Stomach smooth muscle (tissue), 2 donors: ENCODE measurements around the gene ACKR3.
A peak's percentile ranks its signal among the peaks of the same experiment; 100 is the strongest.

Source experiments
- H3K27ac ChIP-seq: one replicate; pipeline ENCODE4 v1.7.0; 2013; ENCODE audit warnings: mild to moderate bottlenecking, low read length, inconsistent platforms
- H3K27me3 ChIP-seq, 2 donors: one replicate each; pipeline ENCODE4 v1.7.0; 2013; ENCODE audit warnings: low read length in 2 of 2; ENCODE audit not compliant: insufficient read depth in 2 of 2, control insufficient read depth in 1 of 2
- H3K36me3 ChIP-seq, 2 donors: one replicate each; pipeline ENCODE4 v1.7.0; 2013; ENCODE audit warnings: low read length in 2 of 2; ENCODE audit not compliant: control insufficient read depth in 2 of 2, insufficient read depth in 2 of 2
- H3K4me1 ChIP-seq: one replicate; pipeline ENCODE4 v1.7.0; 2013; ENCODE audit warnings: low read length; ENCODE audit not compliant: control insufficient read depth, insufficient read depth
- H3K4me3 ChIP-seq, 2 donors: one replicate each; pipeline ENCODE4 v1.7.0; 2013; ENCODE audit warnings: low read length in 2 of 2
- H3K9ac ChIP-seq, 2 donors: one replicate each; pipeline ENCODE4 v1.7.0; 2013; ENCODE audit warnings: low read length in 2 of 2, mild to moderate bottlenecking in 1 of 2
- H3K9me3 ChIP-seq, 2 donors: one replicate each; pipeline ENCODE4 v1.7.0; 2013; ENCODE audit warnings: low read length in 2 of 2; ENCODE audit not compliant: control insufficient read depth in 2 of 2
- donor health status: healthy.
- donor health status: Pancreatic carcinoma.

ACKR3 gene

GRCh38 chr2:236558036-236558435, 11.6 kb upstream of the ACKR3 start:
- H3K27ac ChIP-seq: no peak overlapping the region
- no peaks in the 10 kb centered on the region for H3K36me3 ChIP-seq
- H3K27me3 ChIP-seq: peaks cover 0 to 3% of the 10 kb centered on the region in 2 donors
- peaks cover 0 to 8% of the 10 kb centered on the region in 2 donors for H3K9me3 ChIP-seq
- H3K4me3 ChIP-seq: no peak overlapping the region
- H3K4me1 ChIP-seq: no peaks in the 10 kb centered on the region
- H3K9ac ChIP-seq: no peak overlapping the region

GRCh38 chr2:236558993-236559978, 10.3 kb upstream of the ACKR3 start:
- no peaks in the 10 kb centered on the region for H3K36me3 ChIP-seq
- peaks cover 0 to 6% of the 10 kb centered on the region in 2 donors for H3K27me3 ChIP-seq
- no peak overlapping the region for H3K4me3 ChIP-seq
- peaks cover 0 to 7% of the 10 kb centered on the region in 2 donors for H3K9me3 ChIP-seq
- no peak overlapping the region for H3K9ac ChIP-seq
- H3K4me1 ChIP-seq: no peaks in the 10 kb centered on the region
- H3K27ac ChIP-seq: no peak overlapping the region

- H3K4me3 ChIP-seq: no peak overlapping the region
- H3K27ac ChIP-seq: no peak overlapping the region
- H3K27me3 ChIP-seq: peaks cover 3 to 5% of the 10 kb centered on the region in 2 donors
- H3K4me1 ChIP-seq: no peaks in the 10 kb centered on the region
- no peaks in the 10 kb centered on the region for H3K36me3 ChIP-seq
- peaks cover 0 to 4% of the 10 kb centered on the region in 2 donors for H3K9me3 ChIP-seq
- H3K9ac ChIP-seq: no peak overlapping the region
Observed at GRCh38 chr2:236561874-236562273, 7.8 kb upstream of the ACKR3 start.

GRCh38 chr2:236562434-236562833, 7.2 kb upstream of the ACKR3 start:
- H3K27ac ChIP-seq: no peak overlapping the region
- no peak overlapping the region for H3K9ac ChIP-seq
- peaks cover 3 to 5% of the 10 kb centered on the region in 2 donors for H3K27me3 ChIP-seq
- H3K9me3 ChIP-seq: peaks cover 0 to 4% of the 10 kb centered on the region in 2 donors
- no peaks in the 10 kb centered on the region for H3K36me3 ChIP-seq
- peaks cover 5% of the 10 kb centered on the region for H3K4me1 ChIP-seq
- H3K4me3 ChIP-seq: no peak overlapping the region

- Histone ChIP-seq H3K27me3 (peaks cover 5 to 9% of the 10 kb centered on the region in 2 donors), H3K4me1 (peaks cover 9% of the 10 kb centered on the region), H3K4me3 (no peak overlapping the region), H3K36me3 (no peaks in the 10 kb centered on the region), H3K9me3 (peaks cover 0 to 4% of the 10 kb centered on the region in 2 donors), H3K27ac (no peak overlapping the region), H3K9ac (no peak overlapping the region)
Observed at GRCh38 chr2:236563953-236564352, 5.7 kb upstream of the ACKR3 start.

- Histone ChIP-seq H3K4me3 (no peak overlapping the region), H3K36me3 (no peaks in the 10 kb centered on the region), H3K9ac (no peak overlapping the region), H3K4me1 (peaks cover 12% of the 10 kb centered on the region), H3K27ac (no peak overlapping the region), H3K27me3 (peaks cover 5 to 9% of the 10 kb centered on the region in 2 donors), H3K9me3 (peaks cover 0 to 4% of the 10 kb centered on the region in 2 donors)
Observed at GRCh38 chr2:236565212-236565611, 4.4 kb upstream of the ACKR3 start.

GRCh38 chr2:236565879-236566402, 3.7 kb upstream of the ACKR3 start:
- Histone ChIP-seq H3K9ac (no peak overlapping the region), H3K4me1 (peaks cover 12% of the 10 kb centered on the region), H3K27me3 (peaks cover 5 to 9% of the 10 kb centered on the region in 2 donors), H3K4me3 (no peak overlapping the region), H3K9me3 (peaks cover 0 to 4% of the 10 kb centered on the region in 2 donors), H3K27ac (no peak overlapping the region), H3K36me3 (no peaks in the 10 kb centered on the region)

GRCh38 chr2:236566596-236566995, 3.0 kb upstream of the ACKR3 start:
- Histone ChIP-seq H3K27ac (no peak overlapping the region), H3K36me3 (no peaks in the 10 kb centered on the region), H3K4me3 (no peak overlapping the region), H3K9ac (no peak overlapping the region), H3K27me3 (peaks cover 7 to 9% of the 10 kb centered on the region in 2 donors), H3K9me3 (peaks cover 0 to 4% of the 10 kb centered on the region in 2 donors), H3K4me1 (peaks cover 15% of the 10 kb centered on the region)

- Histone ChIP-seq H3K27ac (peak overlapping the region; percentile 69), H3K9me3 (no peaks in the 10 kb centered on the region), H3K4me1 (peaks cover 17% of the 10 kb centered on the region), H3K4me3 (peak overlapping the region; percentile 33 to 77), H3K9ac (peak overlapping the region; percentile 46 to 62), H3K27me3 (peaks cover 7 to 9% of the 10 kb centered on the region in 2 donors), H3K36me3 (no peaks in the 10 kb centered on the region)
Observed at GRCh38 chr2:236568068-236568921, 1.3 kb upstream of the ACKR3 start.

- Histone ChIP-seq H3K4me3 (peak overlapping the region; percentile 33 to 77), H3K27ac (peak overlapping the region; percentile 69), H3K27me3 (peaks cover 4 to 9% of the 10 kb centered on the region in 2 donors), H3K9ac (no peak overlapping the region), H3K9me3 (no peaks in the 10 kb centered on the region), H3K36me3 (no peaks in the 10 kb centered on the region), H3K4me1 (peaks cover 22% of the 10 kb centered on the region)
Observed at GRCh38 chr2:236568922-236569572, 578 bp upstream of the ACKR3 start.
